Fibroblast of skin of left quadriceps (primary cell): Measurements from ENCODE around the gene SLC1A1.

Experiments used
- DNase-seq, 2 experiments: peaks; one replicate each; pipeline ENCODE4 v3.0.0-alpha.2; 2013; ENCODE audit warnings: low read depth in 2 of 2

Gene SLC1A1

DNA sequence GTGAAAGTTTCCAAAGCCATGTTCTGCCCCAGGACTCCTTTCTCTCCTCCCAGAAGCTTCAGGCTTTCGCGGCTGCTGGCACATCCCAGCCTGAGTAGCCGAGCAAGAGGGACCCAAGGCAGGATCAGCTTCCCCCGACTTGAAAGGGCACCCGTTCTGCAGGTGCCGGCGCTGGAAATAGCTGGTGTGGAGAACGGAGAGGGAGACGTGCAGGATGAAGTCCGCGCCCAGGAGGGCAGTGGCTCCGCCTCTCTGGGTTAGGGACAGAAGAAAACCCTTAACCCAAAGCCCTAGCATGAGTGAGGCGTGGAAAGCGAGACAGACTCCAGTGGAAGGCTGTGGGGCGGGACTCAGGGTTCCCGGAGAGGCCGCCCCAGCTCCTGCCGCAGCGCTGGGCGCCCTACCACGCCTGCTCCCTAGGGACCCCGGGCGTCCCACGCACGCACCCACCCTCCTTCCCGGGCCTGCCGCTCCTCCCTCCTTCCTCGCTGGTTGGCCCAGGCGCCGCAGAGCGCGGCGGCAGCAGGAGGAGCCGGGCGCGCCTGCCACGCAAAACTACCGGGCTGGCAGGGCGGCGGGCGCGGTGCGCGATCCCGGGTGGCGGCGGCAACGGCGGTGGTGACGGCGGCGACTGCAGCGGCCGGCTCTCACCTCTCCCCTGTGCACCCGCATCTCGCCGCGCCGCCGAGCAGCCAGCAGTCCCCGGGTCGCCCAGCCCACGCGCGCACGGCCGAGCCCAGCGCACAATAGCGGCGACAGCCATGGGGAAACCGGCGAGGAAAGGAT lies at the start of gene SLC1A1:
Gene SLC1A1 (plus strand): TSS at position 550 of the 786 bp plus-strand sequence. CDS start 212 bp downstream, at position 762.
- DNase-seq: no peak

DNA sequence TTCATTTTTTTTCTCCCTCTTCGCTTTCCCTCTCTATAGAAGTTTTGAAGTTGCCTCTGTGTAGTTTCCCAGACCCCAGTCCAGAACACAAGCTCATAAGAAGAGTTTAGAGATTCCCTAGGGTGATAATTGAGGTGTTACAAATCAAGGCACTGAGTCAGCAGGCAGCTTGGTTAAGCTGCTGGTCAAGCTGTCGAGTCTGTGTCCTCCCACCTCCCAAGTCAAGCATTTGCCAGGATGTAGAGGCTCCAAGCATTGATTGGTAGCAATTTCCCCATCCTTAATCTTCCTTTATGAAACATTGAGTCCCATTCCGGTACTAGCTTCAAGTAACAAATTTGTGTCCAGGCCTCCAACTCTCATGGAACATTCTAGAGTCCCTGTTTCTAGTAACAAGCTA lies 47.5 kb upstream of the SLC1A1 start:
- no peak for DNase-seq

DNA sequence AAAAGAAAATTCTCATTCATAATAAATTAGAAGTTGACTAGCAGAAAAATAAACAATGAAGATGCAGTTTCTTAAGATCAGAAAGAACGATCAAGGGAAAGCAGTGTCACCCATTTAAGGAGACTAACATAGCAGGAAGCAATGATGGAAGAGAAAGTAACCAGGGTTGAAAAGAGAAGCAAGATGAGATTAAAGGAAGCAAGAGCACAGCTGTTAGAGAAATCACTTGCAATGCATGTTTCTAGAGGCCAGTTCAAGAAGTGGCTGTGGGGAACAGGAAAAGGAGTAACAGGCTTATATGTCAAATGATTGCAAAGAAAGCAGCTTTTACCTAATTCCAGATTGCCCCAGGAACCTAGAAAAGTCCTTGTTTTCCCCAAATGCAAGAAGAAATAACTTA lies 46.8 kb upstream of the SLC1A1 start:
- no peak for DNase-seq

DNA sequence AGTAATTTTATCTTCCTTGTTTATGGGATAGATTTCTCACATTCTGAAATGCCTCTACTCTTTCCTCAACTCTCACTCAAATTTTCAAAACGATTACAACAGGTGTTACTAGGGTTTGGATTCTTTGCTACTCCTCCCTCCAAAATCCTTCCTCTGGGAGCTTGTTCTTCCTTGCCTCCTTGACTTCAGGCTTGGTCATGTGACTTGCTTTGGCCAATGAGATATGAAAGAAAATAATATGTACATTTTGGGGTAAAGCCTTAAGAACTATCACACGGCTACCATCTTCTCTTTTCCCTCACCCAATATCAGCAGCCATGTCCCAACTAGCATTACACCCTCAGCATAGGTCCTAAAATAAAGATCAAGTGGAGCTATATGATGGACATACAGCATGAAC lies 28.8 kb upstream of the SLC1A1 start:
- DNase-seq: no peak

DNA sequence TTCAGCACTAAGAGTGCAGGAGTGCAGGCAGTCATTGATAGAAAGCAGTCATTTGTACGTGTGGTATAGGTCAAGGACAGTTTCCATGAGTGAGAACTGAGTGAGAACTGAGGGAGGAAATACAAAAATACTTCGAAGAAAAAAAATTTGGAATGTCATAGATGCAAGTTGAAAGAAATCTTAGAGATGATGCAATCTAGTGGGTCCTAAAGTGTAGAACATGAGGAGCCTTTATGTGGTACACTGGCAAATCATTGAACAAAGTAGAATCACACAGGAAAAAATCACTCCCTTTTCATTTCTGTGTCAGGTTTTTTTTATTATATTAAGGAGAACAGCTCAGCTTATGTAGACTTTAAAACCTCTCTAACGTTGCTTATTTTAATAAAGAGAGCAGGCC lies 26.4 kb upstream of the SLC1A1 start:
- no peak for DNase-seq

DNA sequence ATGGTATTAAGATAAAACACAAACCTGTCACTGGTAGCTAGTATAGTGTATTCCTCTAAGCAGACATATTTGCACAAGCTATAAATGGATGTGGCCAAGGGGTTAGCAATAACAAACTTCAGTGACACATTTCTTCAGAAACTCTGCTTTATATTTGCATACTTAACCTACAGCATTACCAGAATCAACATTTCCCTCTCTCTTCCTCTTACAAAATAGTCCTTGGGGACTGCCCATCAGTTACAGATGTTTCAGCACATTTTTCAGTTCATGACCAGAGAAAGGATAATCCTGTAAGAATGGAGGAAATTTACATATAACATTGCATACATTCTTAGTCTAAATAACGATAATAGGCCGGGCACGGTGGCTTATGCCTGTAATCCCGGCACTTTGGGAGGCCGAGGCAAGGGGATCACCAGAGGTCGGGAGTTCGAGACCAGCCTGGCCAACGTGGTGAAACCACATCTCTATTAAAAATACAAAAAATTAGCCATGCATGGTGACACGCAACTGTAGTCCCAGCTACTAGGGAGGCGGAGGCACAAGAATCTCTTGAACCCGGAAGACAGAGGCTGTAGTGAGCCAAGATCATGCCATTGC lies 25.3 kb upstream of the SLC1A1 start:
- no peak for DNase-seq

DNA sequence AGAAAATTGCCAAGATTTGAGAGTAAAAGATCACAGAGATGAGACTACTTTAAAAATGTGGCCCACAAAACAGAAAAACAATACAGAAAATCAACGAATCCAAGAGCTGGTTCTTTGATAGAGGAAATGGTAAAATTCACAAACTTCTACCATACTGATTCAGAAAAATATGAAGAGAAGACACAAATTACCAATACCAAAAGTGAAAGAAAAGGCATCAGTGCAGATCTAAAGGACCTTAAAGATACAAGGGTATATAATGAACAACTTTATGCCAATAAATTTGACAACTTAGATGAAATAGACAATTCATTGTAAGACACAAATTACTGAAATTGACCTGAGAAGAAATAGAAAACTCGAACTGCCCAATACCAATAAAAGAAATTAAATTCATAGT lies 24.4 kb upstream of the SLC1A1 start:
- no peak for DNase-seq

DNA sequence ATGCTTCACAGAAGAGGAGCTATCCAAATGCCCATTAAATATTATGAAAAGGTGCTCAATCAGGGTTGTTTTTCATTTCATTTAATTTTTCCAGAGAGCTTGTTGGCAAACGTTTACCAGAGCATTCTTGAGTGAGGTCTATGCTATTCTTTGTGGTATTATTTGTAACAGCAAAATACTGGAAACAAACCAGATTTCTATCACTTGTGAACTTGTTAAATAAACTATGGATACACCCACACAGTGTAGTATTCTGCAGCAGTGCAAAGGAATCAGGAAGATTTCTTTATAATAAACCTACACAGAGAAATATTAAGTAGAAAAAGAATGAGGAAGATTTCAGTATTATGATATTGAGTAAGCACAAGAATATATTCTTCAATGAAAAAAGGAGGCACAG lies 15.0 kb upstream of the SLC1A1 start:
- DNase-seq: no peak

DNA sequence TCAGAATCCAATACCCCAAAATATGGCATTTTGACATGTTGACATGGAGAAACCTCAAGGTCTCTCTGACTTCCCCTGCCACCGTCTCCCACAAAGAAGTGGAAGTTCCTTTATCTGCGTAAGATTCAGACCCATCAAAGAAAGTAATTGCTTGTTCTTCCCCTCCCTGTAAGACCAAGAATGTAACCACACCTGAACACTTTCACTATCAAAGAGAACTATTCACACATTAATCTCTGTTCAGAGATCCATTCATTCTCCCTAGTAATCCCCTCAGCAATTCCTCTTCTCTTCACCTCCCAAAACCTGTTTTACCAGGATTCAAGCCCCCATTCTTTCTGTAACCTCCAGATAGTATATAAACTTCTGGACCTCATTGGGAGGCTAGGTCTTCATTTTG lies 4.1 kb upstream of the SLC1A1 start:
- DNase-seq: no peak

DNA sequence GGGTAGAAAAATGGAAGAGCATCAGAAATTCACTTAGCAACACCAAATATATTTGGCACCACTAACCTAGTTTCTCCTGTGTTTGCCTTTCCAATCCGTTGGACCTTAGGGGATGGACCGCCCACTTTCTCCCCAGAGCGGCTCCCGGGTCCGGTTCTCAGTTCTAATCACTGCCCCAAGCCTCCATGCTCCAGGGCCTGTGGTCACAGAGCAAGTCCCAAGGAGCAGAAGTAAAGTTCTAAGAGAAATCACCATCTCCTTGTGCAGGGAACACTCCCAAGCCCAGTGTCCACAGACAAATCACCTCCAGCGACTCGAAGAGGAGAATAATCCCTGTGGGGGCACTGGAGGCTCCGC lies 728 bp upstream of the SLC1A1 start:
- no peak for DNase-seq

DNA sequence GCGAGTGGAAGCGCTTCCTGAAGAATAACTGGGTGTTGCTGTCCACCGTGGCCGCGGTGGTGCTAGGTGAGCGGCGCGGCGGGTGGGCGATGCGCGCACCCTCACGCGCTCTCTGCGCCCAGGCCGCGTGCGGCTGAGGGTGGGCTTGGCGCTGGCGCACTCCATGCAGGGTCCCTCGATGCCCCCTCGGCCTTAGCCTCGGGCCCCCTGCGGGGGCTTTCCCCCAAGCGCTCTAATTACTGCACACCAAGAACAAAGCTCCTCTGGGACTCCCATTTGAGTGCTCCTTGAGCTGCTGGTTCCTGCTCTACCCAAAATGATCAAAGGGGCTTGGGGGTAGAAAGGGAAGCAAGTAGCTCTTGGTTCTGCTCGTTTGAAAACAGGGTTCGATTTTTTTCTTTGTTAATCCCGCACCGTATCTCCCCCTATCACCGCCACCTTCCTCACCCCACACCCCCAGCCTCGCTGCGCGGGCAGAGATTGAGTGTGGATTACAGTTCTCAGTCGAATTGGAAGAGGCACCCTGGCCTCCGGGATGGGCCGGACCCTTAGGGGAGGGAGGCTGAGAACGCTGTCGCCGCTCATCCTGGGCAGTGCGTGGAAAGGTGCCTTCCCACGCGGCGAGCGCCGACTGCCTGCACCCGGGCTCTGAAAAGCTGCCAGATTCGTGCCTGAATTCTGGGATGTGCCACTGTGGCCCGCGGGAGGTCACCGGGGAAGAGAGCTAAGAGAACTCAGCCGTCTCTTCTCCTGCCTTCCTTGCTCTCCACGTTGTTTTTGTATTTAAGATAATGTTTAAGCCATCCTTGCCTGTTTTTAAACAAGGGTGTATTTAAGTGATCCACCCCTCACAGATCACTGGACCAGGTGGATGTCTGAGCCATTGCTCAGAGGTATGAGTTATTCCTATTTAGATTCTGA lies 697 bp downstream of the SLC1A1 start:
- DNase-seq: no peak

DNA sequence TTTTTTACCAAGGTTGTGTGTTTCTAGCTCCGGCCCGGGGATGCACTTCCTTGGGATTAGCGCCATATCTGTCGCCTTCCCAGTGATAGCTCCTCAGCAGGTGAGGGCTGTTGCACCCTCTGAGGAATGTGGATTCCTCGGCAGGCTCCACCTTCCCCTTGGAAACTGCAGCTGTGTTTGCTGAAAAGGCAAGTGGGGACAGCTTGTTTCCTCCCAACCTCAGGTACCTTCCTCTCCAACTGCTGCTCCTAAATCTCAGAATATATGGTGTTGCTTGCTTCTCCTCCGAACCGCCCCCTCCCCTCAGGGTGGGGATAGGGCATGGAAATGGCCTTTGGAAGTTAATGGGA lies 1.3 kb downstream of the SLC1A1 start:
- no peak for DNase-seq

DNA sequence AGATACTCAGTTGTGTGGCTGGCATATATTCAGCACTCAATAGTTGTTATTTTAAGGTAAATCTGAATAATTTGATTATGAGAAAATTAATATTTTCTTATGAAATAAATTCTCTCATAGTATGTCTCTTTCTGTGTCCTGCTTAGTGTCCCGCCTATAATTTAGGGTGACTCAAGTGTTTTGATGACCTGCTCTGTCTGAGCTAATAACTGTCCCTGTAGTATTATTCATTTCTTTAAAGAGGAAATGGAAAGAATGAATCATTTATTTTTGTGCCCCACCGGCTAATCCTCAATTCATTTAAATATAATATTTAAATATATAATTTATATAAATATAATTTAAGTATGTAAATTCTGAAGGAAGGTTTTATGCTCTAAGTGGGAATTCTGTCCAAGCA lies 4.1 kb downstream of the SLC1A1 start:
- no peak for DNase-seq

DNA sequence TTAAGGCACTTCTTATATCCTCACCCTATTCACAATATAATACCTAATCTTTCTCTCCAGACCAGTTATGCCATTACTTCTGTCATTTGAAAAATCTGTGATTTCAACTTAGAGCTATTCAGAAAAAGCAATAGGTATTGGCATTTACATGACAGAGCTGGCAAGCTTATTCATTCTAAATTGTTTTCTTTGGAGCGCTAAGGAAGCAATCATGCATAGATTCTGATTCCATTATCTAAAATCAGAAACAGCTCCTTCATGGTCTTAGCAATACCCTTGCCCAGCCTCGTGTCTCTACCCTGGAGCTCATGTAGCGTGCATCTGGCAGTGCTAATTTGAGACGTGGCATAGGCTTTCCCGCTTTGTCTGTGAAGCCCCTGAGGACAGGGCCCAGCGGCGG lies 4.5 kb downstream of the SLC1A1 start:
- DNase-seq: no peak

DNA sequence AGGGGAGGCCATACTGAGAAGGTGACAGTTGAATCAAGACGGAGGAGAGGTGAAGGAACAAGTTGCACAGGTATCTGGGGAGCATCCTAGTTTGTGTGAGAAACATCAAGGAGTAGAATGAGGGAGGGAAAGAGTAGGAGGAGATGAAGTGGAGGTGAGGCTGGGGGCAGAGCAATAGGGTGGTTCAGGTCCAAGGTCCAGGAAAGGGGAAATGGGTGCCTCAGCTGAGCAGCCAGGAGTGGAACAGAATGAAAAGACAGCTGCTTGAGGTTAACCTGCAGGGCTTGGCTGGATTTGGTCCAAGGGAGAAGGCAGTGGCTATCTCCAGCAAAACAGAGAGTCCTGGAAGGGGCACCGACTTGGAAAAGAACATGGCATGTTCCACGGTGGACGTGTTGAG lies 5.3 kb downstream of the SLC1A1 start:
- no peak for DNase-seq

DNA sequence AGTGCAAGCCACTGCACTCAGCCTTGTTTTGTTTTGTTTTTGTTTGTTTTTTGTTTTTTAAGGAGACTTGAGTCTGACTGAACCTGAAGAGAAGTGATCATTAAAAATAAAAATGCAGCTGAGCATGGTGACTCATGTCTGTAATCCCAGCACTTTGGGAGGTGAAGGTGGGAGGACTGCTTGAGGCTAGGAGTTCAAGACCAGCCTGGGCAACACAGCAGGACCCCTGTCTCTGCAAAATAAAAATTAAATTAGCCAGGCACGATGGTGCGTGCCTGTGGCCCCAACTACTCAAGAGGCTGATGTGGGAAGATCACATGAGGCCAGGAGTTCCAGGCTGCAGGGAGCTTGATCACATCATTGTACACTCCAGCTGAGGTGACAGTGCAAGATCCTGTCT lies 6.2 kb downstream of the SLC1A1 start:
- no peak for DNase-seq

DNA sequence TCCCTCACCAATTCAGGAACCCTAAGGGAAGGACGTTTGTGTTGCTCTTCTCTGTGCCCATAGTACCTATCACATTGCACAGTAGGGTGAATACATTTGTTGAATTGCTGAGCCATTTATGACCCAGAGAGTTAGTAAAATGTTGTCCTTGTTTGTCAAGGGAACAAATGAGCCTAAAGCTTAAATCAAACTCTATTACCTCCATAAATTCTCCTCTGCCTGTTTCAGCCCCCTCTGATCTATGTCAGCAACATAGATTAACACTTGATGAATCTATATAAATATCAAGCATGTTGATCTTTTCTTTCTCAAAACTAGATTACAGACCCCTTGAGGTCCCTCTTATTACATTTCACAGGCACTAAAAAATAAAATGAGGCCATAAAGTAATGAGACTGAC lies 7.1 kb downstream of the SLC1A1 start:
- no peak for DNase-seq

DNA sequence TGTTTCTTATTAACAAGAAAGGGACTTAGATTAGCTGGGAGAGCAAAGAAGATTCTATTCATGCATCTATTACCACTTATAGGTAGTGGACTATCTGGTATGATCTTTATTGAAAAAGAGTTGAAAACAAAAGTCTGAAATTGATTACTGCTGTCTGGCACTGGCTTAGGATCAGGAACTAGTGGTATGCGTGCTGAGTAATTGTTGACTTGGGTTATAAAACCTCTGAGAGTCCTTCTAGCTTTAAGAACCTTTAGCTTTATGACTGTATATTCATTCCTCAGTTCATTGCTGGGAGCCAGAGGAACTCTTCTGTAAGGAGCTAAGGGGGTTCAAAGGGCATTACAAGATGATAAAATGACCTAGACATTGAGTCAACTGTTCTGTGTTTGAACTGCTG lies 7.6 kb downstream of the SLC1A1 start:
- no peak for DNase-seq

DNA sequence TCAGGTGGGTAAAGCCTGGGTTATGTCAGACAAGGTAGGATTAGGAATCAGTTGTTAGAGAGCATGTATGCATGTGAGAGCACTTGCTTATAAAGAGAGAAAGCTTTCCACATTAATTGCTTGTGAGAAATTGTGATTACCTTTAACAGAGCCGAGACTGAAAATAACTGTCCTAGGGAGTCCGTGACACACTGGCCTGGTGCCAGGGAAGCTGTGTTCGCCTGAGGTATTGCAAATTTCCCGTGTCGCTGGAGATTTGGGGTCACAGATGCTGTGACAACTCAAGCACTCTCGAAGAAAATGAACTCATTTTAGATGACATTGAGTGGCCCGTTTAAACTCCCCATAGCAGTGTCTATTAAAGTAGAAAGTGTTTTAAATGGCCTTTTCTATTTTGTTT lies 9.6 kb downstream of the SLC1A1 start:
- DNase-seq: no peak

DNA sequence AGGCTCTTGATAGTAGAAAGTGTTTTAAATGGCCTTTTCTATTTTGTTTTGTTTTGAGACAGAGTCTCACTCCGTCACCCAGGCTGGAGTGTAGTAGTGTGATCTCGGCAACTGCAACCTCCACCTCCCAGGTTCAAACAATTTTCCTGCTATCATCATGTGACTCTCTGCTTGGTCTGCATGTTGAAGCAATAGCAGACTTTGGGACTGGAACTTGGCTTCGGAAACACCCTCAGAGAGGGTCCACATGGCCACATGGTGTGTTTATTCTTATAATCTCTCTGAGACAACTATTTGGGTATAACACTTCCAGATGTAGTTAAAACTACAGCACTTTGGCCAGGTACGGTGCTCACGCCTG lies 10.9 kb downstream of the SLC1A1 start:
- DNase-seq: no peak

DNA sequence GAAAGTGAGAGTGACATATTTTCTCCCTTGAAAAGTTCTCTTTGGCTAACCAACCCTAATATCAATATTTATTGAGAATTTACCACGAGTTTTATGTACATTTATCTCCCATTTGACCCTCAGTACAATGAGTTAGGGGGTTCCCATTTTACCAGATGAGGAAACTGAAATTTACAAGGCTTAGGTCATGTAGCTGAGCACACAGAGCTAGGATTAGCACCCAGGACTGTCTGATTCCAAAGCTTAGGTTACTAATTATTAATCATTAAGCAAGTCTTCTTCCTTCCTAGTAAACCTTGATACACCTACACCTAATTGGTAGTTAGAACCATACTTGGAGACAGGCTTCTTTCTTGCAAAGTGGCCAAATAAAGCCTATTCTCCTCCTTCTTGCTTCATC lies 12.2 kb downstream of the SLC1A1 start:
- no peak for DNase-seq

DNA sequence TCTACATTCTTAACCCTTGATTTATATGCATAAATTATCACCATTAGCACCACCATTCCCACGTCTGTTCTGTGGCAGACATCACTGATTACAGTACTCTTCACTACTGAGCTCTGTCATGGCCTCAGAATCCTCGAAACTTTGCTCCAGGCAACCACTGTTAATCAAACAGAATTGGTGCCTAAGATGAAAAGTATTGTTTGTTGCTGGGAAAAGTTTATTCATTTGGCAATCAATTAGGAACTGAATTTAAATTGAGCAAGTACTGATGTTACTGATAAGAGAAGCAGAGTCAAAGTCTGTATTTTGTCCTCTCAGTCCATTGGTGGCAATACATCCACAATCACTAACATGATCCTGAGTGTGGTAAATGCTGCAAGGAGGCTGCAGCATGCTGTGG lies 12.8 kb downstream of the SLC1A1 start:
- DNase-seq: no peak

DNA sequence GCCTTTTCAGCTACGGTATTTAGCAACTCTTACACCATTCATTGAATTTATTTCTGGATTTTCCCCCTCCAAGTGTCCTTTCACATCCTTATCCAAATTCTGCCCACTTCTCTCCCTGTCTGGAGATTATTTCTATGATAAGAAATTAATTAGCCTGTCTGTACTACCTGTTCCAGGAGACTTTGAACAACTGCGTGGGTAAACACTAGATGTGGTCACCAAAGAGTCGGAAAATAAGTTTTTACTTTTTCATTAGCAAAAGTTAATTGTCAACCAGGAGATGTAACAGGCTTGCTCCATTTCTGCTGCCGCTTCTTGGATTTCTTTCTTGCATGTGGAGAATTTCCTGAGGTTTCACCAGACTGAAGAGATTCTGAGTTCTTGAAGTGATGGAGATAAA lies 14.0 kb downstream of the SLC1A1 start:
- DNase-seq: no peak
